Kidney (tissue), 14 donors: ENCODE data around the gene DEFB119. TPM values are rescaled to one million over a fixed set of nuclear protein-coding genes. Genes with fewer than 3 reads are reported as not detected.

Experiments
- DNase-seq, 5 donors: peaks; one replicate each; pipeline ENCODE4 v3.0.0-alpha.2; 2013 to 2020
- FAIRE-seq: peaks from 2 replicates; lab custom pipeline; 2012; peaks lifted over from hg19 to GRCh38; lab: Jason Lieb, UNC
- H3K27ac ChIP-seq, 2 donors: one replicate each; pipeline ENCODE4 v1.7.0; 2013; ENCODE audit warnings: low read depth in 2 of 2, low read length in 2 of 2, inconsistent platforms in 1 of 2
- H3K27me3 ChIP-seq: one replicate; pipeline ENCODE4 v1.7.1; 2013; ENCODE audit warnings: low read length, inconsistent platforms; ENCODE audit not compliant: control insufficient read depth, insufficient read depth
- H3K36me3 ChIP-seq, 3 donors: one replicate each; pipeline versions ENCODE4 v1.7.0 to v1.7.1; 2013; ENCODE audit warnings: low read length in 3 of 3, control low read depth in 1 of 3, inconsistent platforms in 1 of 3; ENCODE audit not compliant: insufficient read depth in 3 of 3, control insufficient read depth in 2 of 3
- H3K4me1 ChIP-seq, 3 donors: one replicate each; pipeline versions ENCODE4 v1.7.0 to v1.7.1; 2013; ENCODE audit warnings: low read length in 3 of 3, inconsistent platforms in 1 of 3, low read depth in 1 of 3; ENCODE audit not compliant: control insufficient read depth in 2 of 3, insufficient read depth in 2 of 3
- H3K4me3 ChIP-seq, 3 donors: one replicate each; pipeline versions ENCODE4 v1.7.0 to v1.8.1; 2013; ENCODE audit warnings: low read length in 3 of 3, control low read depth in 1 of 3, inconsistent platforms in 1 of 3
- H3K9ac ChIP-seq, 3 donors: one replicate each; pipeline versions ENCODE4 v1.7.0 to v1.7.1; 2013; ENCODE audit warnings: low read length in 3 of 3, control low read depth in 1 of 3, inconsistent platforms in 1 of 3
- H3K9me3 ChIP-seq, 3 donors: one replicate each; pipeline versions ENCODE4 v1.7.0 to v1.7.1; 2013; ENCODE audit warnings: low read length in 3 of 3, control low read depth in 1 of 3, inconsistent platforms in 1 of 3; ENCODE audit not compliant: control insufficient read depth in 2 of 3, insufficient read depth in 1 of 3
- intact Hi-C: fragments of 100-400 bp; cut with DNase I; formaldehyde crosslinking; loops from one replicate; pipeline ENCODE4 v1.11.1; 2022
- polyA plus RNA-seq: library from polyadenylated mRNA; stranded (reverse); fragments of 350-450 nt; fragmentation: Illumina TruSeq; extraction: RNeasy Lipid Tissue Mini Kit (QIAGEN cat#74804); gene quantifications from one replicate; pipeline ENCODE4 v1.2.3, GENCODE V29; 2014; ENCODE audit warnings: low read depth, low replicate concordance; ENCODE audit not compliant: insufficient read depth
- total RNA-seq: library from RNA; stranded (reverse); fragmentation: NEBNext Ultra II Directional; extraction: Animal tissue kit (Norgen Biotek cat#: 25700); gene quantifications from one replicate; pipeline ENCODE4 v1.2.1, GENCODE V29; 2021
- TF ChIP-seq, protein P1 (sequence below): IDR thresholded peaks from 3 replicates; pipeline ENCODE4 v1.5.1; 2012; ENCODE audit warnings: mild to moderate bottlenecking, moderate library complexity, borderline replicate concordance; ENCODE audit not compliant: insufficient read depth; ENCODE audit errors: extremely low read depth
- donor health status: control.
- donor health status: control.
- donor health status: control.
- donor health status: control.
- donor health status: control.
- donor health status: DM: yes; HTN: yes; CAD: no.
- donor health status: Normal renal cell carcinoma (clear cell type).

DEFB119 gene
- total and polyA plus RNA-seq, 2 donors from 2014 or later, result not detected

- H3K4me1 ChIP-seq, result no peaks in the 10 kb centered on the region
- TF ChIP-seq, protein P1, sequence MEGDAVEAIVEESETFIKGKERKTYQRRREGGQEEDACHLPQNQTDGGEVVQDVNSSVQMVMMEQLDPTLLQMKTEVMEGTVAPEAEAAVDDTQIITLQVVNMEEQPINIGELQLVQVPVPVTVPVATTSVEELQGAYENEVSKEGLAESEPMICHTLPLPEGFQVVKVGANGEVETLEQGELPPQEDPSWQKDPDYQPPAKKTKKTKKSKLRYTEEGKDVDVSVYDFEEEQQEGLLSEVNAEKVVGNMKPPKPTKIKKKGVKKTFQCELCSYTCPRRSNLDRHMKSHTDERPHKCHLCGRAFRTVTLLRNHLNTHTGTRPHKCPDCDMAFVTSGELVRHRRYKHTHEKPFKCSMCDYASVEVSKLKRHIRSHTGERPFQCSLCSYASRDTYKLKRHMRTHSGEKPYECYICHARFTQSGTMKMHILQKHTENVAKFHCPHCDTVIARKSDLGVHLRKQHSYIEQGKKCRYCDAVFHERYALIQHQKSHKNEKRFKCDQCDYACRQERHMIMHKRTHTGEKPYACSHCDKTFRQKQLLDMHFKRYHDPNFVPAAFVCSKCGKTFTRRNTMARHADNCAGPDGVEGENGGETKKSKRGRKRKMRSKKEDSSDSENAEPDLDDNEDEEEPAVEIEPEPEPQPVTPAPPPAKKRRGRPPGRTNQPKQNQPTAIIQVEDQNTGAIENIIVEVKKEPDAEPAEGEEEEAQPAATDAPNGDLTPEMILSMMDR, result no peak
- no peak overlapping the region for H3K4me3 ChIP-seq
- no peaks in the 10 kb centered on the region for H3K36me3 ChIP-seq
- H3K27ac ChIP-seq, result no peak overlapping the region
- intact Hi-C loops, result no loop called here
- FAIRE-seq, result no peak
- H3K9ac ChIP-seq, result no peak overlapping the region
- no peak for DNase-seq
- H3K9me3 ChIP-seq, result no peaks in the 10 kb centered on the region
- no peaks in the 10 kb centered on the region for H3K27me3 ChIP-seq
Measured at GRCh38 chr20:31425797-31426196, 35.4 kb upstream of the DEFB119 start.

DNA sequence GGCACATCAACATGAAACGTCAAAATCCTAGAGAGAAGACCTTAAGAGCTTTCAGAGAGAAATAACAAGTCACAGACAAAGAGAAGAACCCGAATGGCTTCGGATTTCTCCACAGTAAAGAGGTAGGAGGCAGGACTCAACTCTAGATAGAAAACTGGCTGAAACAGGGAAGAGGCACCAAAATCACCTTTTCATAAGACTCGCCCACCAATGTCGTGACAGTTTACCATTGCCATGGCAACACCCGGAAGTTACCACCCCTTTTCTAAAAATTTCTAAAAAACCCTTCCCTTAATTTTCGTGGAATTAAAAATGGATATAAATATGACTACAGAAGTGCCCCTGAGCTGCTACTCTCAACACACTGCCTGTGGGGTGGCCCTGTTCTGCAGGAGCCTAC is 27.9 kb upstream of the DEFB119 start:
- no peak overlapping the region for H3K4me3 ChIP-seq
- no peaks in the 10 kb centered on the region for H3K27me3 ChIP-seq
- FAIRE-seq (no peak), DNase-seq (no peak)
- TF ChIP-seq, protein P1, result no peak
- no peak overlapping the region for H3K27ac ChIP-seq
- no peaks in the 10 kb centered on the region for H3K4me1 ChIP-seq
- H3K9me3 ChIP-seq, result no peaks in the 10 kb centered on the region
- H3K9ac ChIP-seq, result no peak overlapping the region
- H3K36me3 ChIP-seq, result no peaks in the 10 kb centered on the region
- intact Hi-C loops, result no loop called here

DNA sequence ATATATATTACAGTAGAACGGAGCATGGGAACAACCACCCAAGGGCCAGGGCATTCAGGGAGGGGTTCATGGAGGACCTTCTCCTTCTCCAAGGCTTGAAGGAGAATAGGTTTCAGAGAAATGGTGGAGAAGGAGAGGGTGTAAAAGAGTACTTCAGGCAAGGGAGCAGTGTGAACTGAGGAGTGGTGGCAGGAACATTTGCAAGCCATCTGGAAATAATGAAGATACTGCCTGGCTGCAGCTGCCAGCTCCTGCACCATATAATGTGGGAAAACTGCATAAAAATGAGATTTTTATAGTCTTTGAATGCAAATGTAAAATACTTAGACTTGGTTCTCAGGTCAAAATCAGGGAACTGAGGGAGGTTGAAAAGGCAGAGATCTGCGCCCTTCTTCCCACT is 25.3 kb upstream of the DEFB119 start:
- Histone ChIP-seq H3K4me1 (no peaks in the 10 kb centered on the region), H3K4me3 (no peak overlapping the region), H3K9ac (no peak overlapping the region), H3K27me3 (no peaks in the 10 kb centered on the region), H3K27ac (no peak overlapping the region), H3K9me3 (no peaks in the 10 kb centered on the region), H3K36me3 (no peaks in the 10 kb centered on the region)
- TF ChIP-seq, protein P1, result no peak
- DNase-seq (no peak), FAIRE-seq (no peak)
- intact Hi-C loops, result no loop called here

DNA sequence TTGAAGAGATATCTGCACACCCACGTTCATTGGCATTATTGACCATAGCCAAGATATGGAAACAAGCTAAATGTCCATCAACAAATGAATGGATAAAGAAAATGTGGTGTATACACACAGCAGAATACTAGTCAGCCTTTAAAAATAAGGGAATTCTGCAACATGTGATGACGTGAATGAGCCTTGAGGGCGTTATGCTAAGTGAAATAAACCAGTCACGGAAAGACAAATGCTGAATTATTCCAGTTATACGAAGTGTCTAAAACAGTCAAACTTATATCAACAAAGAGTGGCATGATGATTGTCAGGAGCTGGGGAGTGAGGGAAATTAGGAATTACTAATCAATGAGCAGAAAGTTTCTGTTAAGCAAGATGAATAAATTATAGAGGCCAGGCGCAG is 24.0 kb upstream of the DEFB119 start:
- H3K4me3 ChIP-seq, result no peak overlapping the region
- DNase-seq, result no peak
- FAIRE-seq, result no peak
- no peaks in the 10 kb centered on the region for H3K36me3 ChIP-seq
- intact Hi-C loops, result no loop called here
- no peaks in the 10 kb centered on the region for H3K9me3 ChIP-seq
- H3K27me3 ChIP-seq, result no peaks in the 10 kb centered on the region
- no peak overlapping the region for H3K9ac ChIP-seq
- H3K27ac ChIP-seq, result no peak overlapping the region
- no peaks in the 10 kb centered on the region for H3K4me1 ChIP-seq
- TF ChIP-seq, protein P1, result no peak
